ENCODE measurements around the gene OR3A3. TPM values are rescaled to one million over a fixed set of nuclear protein-coding genes. Genes with fewer than 3 reads are reported as not detected.

Gene OR3A3
- total RNA-seq, 1 experiment from 2014 or later = not detected

GRCh38 chr17:3472137-3472536 is 61.0 kb downstream of the OR3A3 start:
- no peak for DNase-seq (ENCODE audit: low read depth)

Other genes with a start within 250 kb of the OR3A3 start
- not detected in 2 replicates for gene OR1A2, start 213.9 kb upstream of the OR3A3 start, total RNA-seq (2014; rRNA removed; shearing (Covaris generic))
- gene OR1A1, start 203.7 kb upstream of the OR3A3 start, total RNA-seq (2014; rRNA removed; shearing (Covaris generic)) = not detected in 2 replicates
- not detected in 2 replicates for gene OR3A1, start 113.0 kb upstream of the OR3A3 start, total RNA-seq (2014; rRNA removed; shearing (Covaris generic))
- not detected in 2 replicates for gene OR3A2, start 25.1 kb upstream of the OR3A3 start, total RNA-seq (2014; rRNA removed; shearing (Covaris generic))
- not detected in 2 replicates for gene OR1E1, start 13.0 kb upstream of the OR3A3 start, total RNA-seq (2014; rRNA removed; shearing (Covaris generic))
- not detected in 2 replicates for gene OR1E2, start 22.5 kb downstream of the OR3A3 start, total RNA-seq (2014; rRNA removed; shearing (Covaris generic))
- gene SPATA22, start 60.4 kb downstream of the OR3A3 start, total RNA-seq (2014; rRNA removed; shearing (Covaris generic)) = not detected in 2 replicates
- gene ASPA, start 64.6 kb downstream of the OR3A3 start, total RNA-seq (2014; rRNA removed; shearing (Covaris generic)) = not detected in 2 replicates
- gene TRPV3, start 146.4 kb downstream of the OR3A3 start, total RNA-seq (2014; rRNA removed; shearing (Covaris generic)) = 0.66 and 1.4 TPM in 2 replicates
- gene TRPV1, start 198.0 kb downstream of the OR3A3 start, total RNA-seq (2014; rRNA removed; shearing (Covaris generic)) = 0.42 and 1.6 TPM in 2 replicates
- gene SHPK, start 224.9 kb downstream of the OR3A3 start, total RNA-seq (2014; rRNA removed; shearing (Covaris generic)) = 8.1 and 14.1 TPM in 2 replicates
- 13.8 and 17.1 TPM in 2 replicates for gene CTNS, start 225.4 kb downstream of the OR3A3 start, total RNA-seq (2014; rRNA removed; shearing (Covaris generic))